Measurements from ENCODE around the gene EXOC4. TPM values are rescaled to one million over a fixed set of nuclear protein-coding genes. Genes with fewer than 3 reads are reported as not detected.

EXOC4 gene
- total and polyA plus RNA-seq, 2 of the 8 experiments (the other 6 are each of a cell fraction or from before 2014, with no cell fraction given) = 27.0 to 67.3 TPM

- TF ChIP-seq CHD7 (IDR thresholded peaks at IDR 0.05; ENCODE audit: insufficient replicate concordance, low read length) = no peak
Observed at GRCh38 chr7:134034652-134035051, 781.8 kb downstream of the EXOC4 start (continued).
